SK-N-SH (cell line): ENCODE data around the gene KIF13A. TPM values are rescaled to one million over a fixed set of nuclear protein-coding genes. Genes with fewer than 3 reads are reported as not detected.

ENCODE experiments used
- CTCF ChIA-PET: fragments of 300-600, 350-600 bp; formaldehyde crosslinking; extraction: SDS; loops from one replicate; lab custom pipeline; 2021; lab: Yijun Ruan, JAX
- POLR2A ChIA-PET: fragments of 350-600 bp; sonication (Branson Sonifier 250); formaldehyde crosslinking; extraction: SDS; loops from one replicate; lab custom pipeline; 2020; ENCODE audit warnings: antibody characterized with exemption, inconsistent platforms; lab: Yijun Ruan, JAX
- DNase-seq: peaks from one replicate; pipeline ENCODE4 v3.0.0; 2012
- H2AFZ ChIP-seq: fragments of 200-600 bp; sonication (generic); 2 replicates; pipeline ENCODE4 v1.8.1; 2016; ENCODE audit warnings: antibody characterized with exemption, mild to moderate bottlenecking, low read depth
- H3F3A ChIP-seq: fragments of 200-600 bp; sonication (generic); replicated peaks from 2 replicates; pipeline ENCODE3; 2016; ENCODE audit warnings: antibody characterized with exemption, mild to moderate bottlenecking; ENCODE audit not compliant: insufficient read depth
- H3K27ac ChIP-seq, 2 experiments: fragments of 200-500 bp in 1 of 2; fragments of 200-600 bp in 1 of 2; sonication (Bioruptor generic) in 1 of 2; sonication (generic), shearing (Covaris generic) in 1 of 2; 2 replicates each; pipeline versions ENCODE4 v1.5.1 to v1.6.1; 2014 to 2016; ENCODE audit warnings: low read depth in 2 of 2, inconsistent platforms in 1 of 2, low read length in 1 of 2, mild to moderate bottlenecking in 1 of 2, mixed read lengths in 1 of 2
- H3K27me3 ChIP-seq: fragments of 200-600 bp; sonication (generic), shearing (Covaris generic); 2 replicates; pipeline ENCODE4 v1.6.1; 2016; ENCODE audit warnings: mixed run types; ENCODE audit not compliant: insufficient read depth
- H3K36me3 ChIP-seq, 2 experiments: fragments of 200-500 bp in 1 of 2; fragments of 200-600 bp in 1 of 2; sonication (Bioruptor generic) in 1 of 2; sonication (generic) in 1 of 2; replicated peaks in 1 of 2; 2 replicates each; pipeline versions ENCODE3 to v1.5.1; 2014 to 2016; ENCODE audit warnings: low read length in 1 of 2, mild to moderate bottlenecking in 1 of 2; ENCODE audit not compliant: insufficient read depth in 2 of 2, control insufficient read depth in 1 of 2
- H3K4me1 ChIP-seq, 2 experiments: fragments of 200-500 bp in 1 of 2; fragments of 200-600 bp in 1 of 2; sonication (Bioruptor generic) in 1 of 2; sonication (generic), shearing (Covaris generic) in 1 of 2; 2 replicates each; pipeline versions ENCODE4 v1.5.1 to v1.6.1; 2014 to 2016; ENCODE audit warnings: low read depth in 1 of 2, low read length in 1 of 2, mixed run types in 1 of 2; ENCODE audit not compliant: insufficient read depth in 2 of 2, control insufficient read depth in 1 of 2
- H3K4me2 ChIP-seq: fragments of 200-600 bp; sonication (generic), shearing (Covaris generic); 2 replicates; pipeline ENCODE4 v1.6.1; 2017; ENCODE audit warnings: mixed run types
- H3K4me3 ChIP-seq, 2 experiments: fragments of 200-500 bp in 1 of 2; fragments of 200-600 bp in 1 of 2; sonication (Bioruptor generic) in 1 of 2; sonication (generic), shearing (Covaris generic) in 1 of 2; 2 replicates each; pipeline versions ENCODE4 v1.5.1 to v1.8.1; 2014 to 2016; ENCODE audit warnings: low read depth in 2 of 2, inconsistent platforms in 1 of 2, low read length in 1 of 2, mild to moderate bottlenecking in 1 of 2, mixed read lengths in 1 of 2, moderate library complexity in 1 of 2
- H3K79me2 ChIP-seq: fragments of 200-600 bp; sonication (generic); 2 replicates; pipeline ENCODE4 v1.8.1; 2017; ENCODE audit warnings: mild to moderate bottlenecking; ENCODE audit not compliant: insufficient read depth
- H3K9ac ChIP-seq: fragments of 200-600 bp; sonication (generic); 2 replicates; pipeline ENCODE4 v1.6.1; 2017; ENCODE audit warnings: mixed run types
- H3K9me2 ChIP-seq: fragments of 200-600 bp; sonication (generic); 2 replicates; pipeline ENCODE4 v1.6.1; 2017; ENCODE audit warnings: mixed run types
- H3K9me3 ChIP-seq: fragments of 200-600 bp; sonication (generic); 2 replicates; pipeline ENCODE4 v1.6.1; 2017; ENCODE audit warnings: mixed run types, mild to moderate bottlenecking, moderate library complexity
- H4K20me1 ChIP-seq: fragments of 200-600 bp; sonication (generic); 2 replicates; pipeline ENCODE4 v1.6.1; 2017; ENCODE audit warnings: mild to moderate bottlenecking, mixed run types; ENCODE audit not compliant: insufficient read depth
- CHD2 ChIP-seq: fragments of 150-350 bp; IDR thresholded peaks from 2 replicates; pipeline ENCODE4 v1.6.1; 2018; ENCODE audit warnings: low read length; ENCODE audit not compliant: partially characterized antibody
- ELF1 ChIP-seq: IDR thresholded peaks from 2 replicates; pipeline ENCODE4 v1.4.0; 2012
- EZH2phosphoT487 ChIP-seq: fragments of 200-600 bp; sonication (generic); IDR thresholded peaks from 2 replicates; pipeline ENCODE4 v1.6.1; 2017; ENCODE audit warnings: low read depth, mixed run types, mild to moderate bottlenecking, antibody characterized with exemption, moderate library complexity, borderline replicate concordance
- FOXJ3 ChIP-seq: sonication (generic); formaldehyde crosslinking; IDR thresholded peaks from 2 replicates; pipeline ENCODE4 v1.5.1; 2020; ENCODE audit warnings: mild to moderate bottlenecking, missing genetic modification reagents
- GABPA ChIP-seq: IDR thresholded peaks from 2 replicates; pipeline ENCODE4 v1.4.0; 2012; ENCODE audit warnings: low read depth, mild to moderate bottlenecking
- GATA2 ChIP-seq: sonication (generic); formaldehyde crosslinking; IDR thresholded peaks from 2 replicates; pipeline ENCODE4 v1.5.0; 2020; ENCODE audit warnings: mild to moderate bottlenecking, missing genetic modification reagents
- NFIC ChIP-seq: IDR thresholded peaks from 2 replicates; pipeline ENCODE4 v1.4.0; 2012; ENCODE audit warnings: borderline replicate concordance
- PBX3 ChIP-seq: IDR thresholded peaks from 2 replicates; pipeline ENCODE4; 2012
- REST ChIP-seq: IDR thresholded peaks from 2 replicates; pipeline ENCODE4 v1.6.1; 2012; ENCODE audit warnings: mild to moderate bottlenecking, low read depth, low read length, moderate library complexity
- RXRA ChIP-seq: IDR thresholded peaks from 2 replicates; pipeline ENCODE4 v1.4.0; 2012; ENCODE audit warnings: low read depth, mild to moderate bottlenecking, borderline replicate concordance
- SIN3A ChIP-seq: IDR thresholded peaks from 2 replicates; pipeline ENCODE4 v1.6.1; 2012; ENCODE audit warnings: low read depth, mild to moderate bottlenecking, low read length, moderate library complexity, borderline replicate concordance
- TCF12 ChIP-seq: IDR thresholded peaks from 2 replicates; pipeline ENCODE4 v1.4.0; 2012
- USF2 ChIP-seq: fragments of 150-350 bp; IDR thresholded peaks from 2 replicates; pipeline ENCODE4 v1.6.1; 2017; ENCODE audit warnings: antibody characterized with exemption, low read length, low read depth, borderline replicate concordance
- YY1 ChIP-seq: IDR thresholded peaks from 2 replicates; pipeline ENCODE4 v1.4.0; 2012; ENCODE audit warnings: low read depth, mild to moderate bottlenecking
- WGBS: methylation state at CpG from one replicate; pipeline ENCODE4 v1.1.6; 2017; ENCODE audit warnings: low lambda C conversion rate; 5-methylcytosine and 5-hydroxymethylcytosine counted together
- polyA plus RNA-seq, 3 experiments: library from polyadenylated mRNA; depleted of rRNA; stranded (reverse); fragments of >200 nt; gene quantifications; 2 replicates each; pipeline ENCODE4 v1.2.3, GENCODE V29; 2012
- TF ChIP-seq, protein P1 (sequence below): IDR thresholded peaks from 2 replicates; pipeline ENCODE4 v1.4.0; 2012; ENCODE audit warnings: low read depth, borderline replicate concordance
- TF ChIP-seq, protein P2 (sequence below): fragments of 150-350 bp; IDR thresholded peaks from 2 replicates; pipeline ENCODE4 v1.6.1; 2016; ENCODE audit warnings: mild to moderate bottlenecking, low read depth, low read length

KIF13A gene
- polyA plus RNA-seq, 1 of the 3 experiments (the other 2 are of a cell fraction) = 18.2 TPM

DNA sequence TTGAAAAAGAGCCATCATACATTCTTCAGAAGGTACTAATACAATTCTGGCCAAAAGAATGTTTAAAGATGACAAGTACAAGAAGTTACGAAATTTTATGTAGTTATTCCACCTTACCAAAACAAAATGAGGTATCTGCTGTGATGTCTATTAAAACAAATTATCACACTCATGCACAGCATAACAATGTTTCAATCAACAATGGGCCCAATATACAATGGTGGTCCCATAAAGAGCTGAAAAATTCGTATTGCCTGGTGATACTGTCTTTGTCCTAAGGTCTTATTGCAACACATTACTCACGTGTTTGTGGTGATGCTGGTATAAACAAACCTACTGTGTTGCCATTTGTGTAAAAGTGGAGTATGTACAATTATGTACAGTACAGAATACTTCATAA is 277.1 kb downstream of the KIF13A start:
- no peak for DNase-seq
- Histone ChIP-seq H3K9me3 (no peaks in the 10 kb centered on the region), H3K27me3 (no peaks in the 10 kb centered on the region), H3K4me2 (no peak overlapping the region), H3K9ac (no peak overlapping the region), H3K36me3 (no peaks in the 10 kb centered on the region), H3K9me2 (no peaks in the 10 kb centered on the region), H3K4me3 (no peak overlapping the region), H3K79me2 (peaks cover 14% of the 10 kb centered on the region), H2AFZ (no peak overlapping the region), H3K27ac (no peak overlapping the region), H4K20me1 (no peaks in the 10 kb centered on the region), H3K4me1 (peaks cover 0 to 5% of the 10 kb centered on the region in 2 experiments; a peak in 3 of 4 replicates), H3F3A (peaks cover 14% of the 10 kb centered on the region)
- no peak for TF ChIP-seq PBX3
- TF ChIP-seq, protein P1, sequence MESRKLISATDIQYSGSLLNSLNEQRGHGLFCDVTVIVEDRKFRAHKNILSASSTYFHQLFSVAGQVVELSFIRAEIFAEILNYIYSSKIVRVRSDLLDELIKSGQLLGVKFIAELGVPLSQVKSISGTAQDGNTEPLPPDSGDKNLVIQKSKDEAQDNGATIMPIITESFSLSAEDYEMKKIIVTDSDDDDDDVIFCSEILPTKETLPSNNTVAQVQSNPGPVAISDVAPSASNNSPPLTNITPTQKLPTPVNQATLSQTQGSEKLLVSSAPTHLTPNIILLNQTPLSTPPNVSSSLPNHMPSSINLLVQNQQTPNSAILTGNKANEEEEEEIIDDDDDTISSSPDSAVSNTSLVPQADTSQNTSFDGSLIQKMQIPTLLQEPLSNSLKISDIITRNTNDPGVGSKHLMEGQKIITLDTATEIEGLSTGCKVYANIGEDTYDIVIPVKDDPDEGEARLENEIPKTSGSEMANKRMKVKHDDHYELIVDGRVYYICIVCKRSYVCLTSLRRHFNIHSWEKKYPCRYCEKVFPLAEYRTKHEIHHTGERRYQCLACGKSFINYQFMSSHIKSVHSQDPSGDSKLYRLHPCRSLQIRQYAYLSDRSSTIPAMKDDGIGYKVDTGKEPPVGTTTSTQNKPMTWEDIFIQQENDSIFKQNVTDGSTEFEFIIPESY = no peak
- TF ChIP-seq SIN3A = no peak
- TF ChIP-seq RXRA = no peak
- TF ChIP-seq REST = no peak
- no peak for TF ChIP-seq EZH2phosphoT487
- TF ChIP-seq CHD2 = no peak
- no peak for TF ChIP-seq NFIC
- no peak for TF ChIP-seq TCF12
- TF ChIP-seq YY1 = no peak
- TF ChIP-seq, protein P2, sequence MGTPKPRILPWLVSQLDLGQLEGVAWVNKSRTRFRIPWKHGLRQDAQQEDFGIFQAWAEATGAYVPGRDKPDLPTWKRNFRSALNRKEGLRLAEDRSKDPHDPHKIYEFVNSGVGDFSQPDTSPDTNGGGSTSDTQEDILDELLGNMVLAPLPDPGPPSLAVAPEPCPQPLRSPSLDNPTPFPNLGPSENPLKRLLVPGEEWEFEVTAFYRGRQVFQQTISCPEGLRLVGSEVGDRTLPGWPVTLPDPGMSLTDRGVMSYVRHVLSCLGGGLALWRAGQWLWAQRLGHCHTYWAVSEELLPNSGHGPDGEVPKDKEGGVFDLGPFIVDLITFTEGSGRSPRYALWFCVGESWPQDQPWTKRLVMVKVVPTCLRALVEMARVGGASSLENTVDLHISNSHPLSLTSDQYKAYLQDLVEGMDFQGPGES = no peak
- TF ChIP-seq GATA2 = no peak
- TF ChIP-seq USF2 = no peak
- TF ChIP-seq FOXJ3 = no peak
- no peak for TF ChIP-seq ELF1
- TF ChIP-seq GABPA = no peak
- ChIA-PET CTCF (no interaction called here), POLR2A (no interaction called here)
- WGBS = 75% methylated on average over 3 of the region's 3 CpGs
